Measurements from ENCODE around the gene TRIM67. TPM values are rescaled to one million over a fixed set of nuclear protein-coding genes. Genes with fewer than 3 reads are reported as not detected.

TRIM67 gene
- total and polyA plus RNA-seq, 8 donors: under 0.01 to 0.09 (median 0.05) TPM

DNA sequence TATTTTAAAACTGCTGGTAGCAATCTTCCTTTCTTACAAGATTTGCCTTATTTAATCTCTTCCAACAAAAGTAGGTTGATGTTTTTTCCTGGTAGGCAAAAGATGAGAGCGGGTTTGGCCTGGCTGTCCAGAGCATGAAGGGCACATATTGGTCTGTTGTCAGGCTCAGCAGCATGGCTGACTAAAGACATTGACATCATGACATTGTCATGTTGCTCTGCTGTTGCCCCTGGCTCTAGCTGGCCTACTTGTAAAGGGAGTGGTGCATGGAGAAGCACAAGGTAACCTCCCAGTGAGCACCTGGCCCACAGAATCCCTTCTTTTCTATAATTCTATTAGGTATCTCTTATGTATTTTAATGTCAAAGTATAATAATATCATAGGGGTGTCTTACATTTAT is 102.8 kb downstream of the TRIM67 start:
- no peak for DNase-seq
- Histone ChIP-seq H3K27me3 (no peaks in the 10 kb centered on the region), H3K36me3 (peaks cover 0 to 46% (median 15%) of the 10 kb centered on the region in 3 donors), H3K4me3 (no peak overlapping the region), H3K4me1 (no peaks in the 10 kb centered on the region), H3K9me3 (no peaks in the 10 kb centered on the region), H3K27ac (no peak overlapping the region)
- intact Hi-C loops (cut with DNase I): no loop called here
- WGBS, 2 donors: 95 to 100% methylated on average over 1 of the region's 1 CpG
- no peak for FAIRE-seq
- ATAC-seq: no peak
- TF ChIP-seq CTCF (IDR thresholded peaks at IDR 0.05): no peak

DNA sequence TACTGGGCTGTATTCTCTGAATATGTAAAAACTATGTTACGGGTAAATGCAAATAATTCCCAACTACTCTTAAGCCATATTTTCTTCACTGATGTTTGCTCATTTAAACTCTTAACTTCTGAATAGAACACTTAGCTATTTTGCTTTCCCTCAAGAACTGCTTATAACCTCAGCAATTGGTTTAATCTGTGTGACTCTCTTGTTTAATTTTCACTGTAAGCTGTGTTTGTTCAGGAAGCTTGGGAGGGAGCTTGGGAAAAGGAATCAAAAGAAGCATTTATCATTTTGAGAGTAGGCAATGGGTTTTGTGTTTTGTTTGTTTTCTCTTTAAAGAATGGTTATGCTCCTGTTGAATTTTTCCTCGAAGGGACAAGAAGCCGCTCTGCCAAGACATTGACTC is 103.5 kb downstream of the TRIM67 start:
- 78 to 81% methylated on average over 3 of the region's 3 CpGs for WGBS, 2 donors
- Histone ChIP-seq H3K36me3 (peaks cover 0 to 39% (median 15%) of the 10 kb centered on the region in 3 donors), H3K4me1 (no peaks in the 10 kb centered on the region), H3K9me3 (no peaks in the 10 kb centered on the region), H3K27ac (no peak overlapping the region), H3K27me3 (no peaks in the 10 kb centered on the region), H3K4me3 (no peak overlapping the region)
- TF ChIP-seq CTCF (IDR thresholded peaks at IDR 0.05): no peak
- no peak for DNase-seq
- no peak for ATAC-seq
- FAIRE-seq: no peak
- intact Hi-C loops (cut with DNase I): no loop called here

DNA sequence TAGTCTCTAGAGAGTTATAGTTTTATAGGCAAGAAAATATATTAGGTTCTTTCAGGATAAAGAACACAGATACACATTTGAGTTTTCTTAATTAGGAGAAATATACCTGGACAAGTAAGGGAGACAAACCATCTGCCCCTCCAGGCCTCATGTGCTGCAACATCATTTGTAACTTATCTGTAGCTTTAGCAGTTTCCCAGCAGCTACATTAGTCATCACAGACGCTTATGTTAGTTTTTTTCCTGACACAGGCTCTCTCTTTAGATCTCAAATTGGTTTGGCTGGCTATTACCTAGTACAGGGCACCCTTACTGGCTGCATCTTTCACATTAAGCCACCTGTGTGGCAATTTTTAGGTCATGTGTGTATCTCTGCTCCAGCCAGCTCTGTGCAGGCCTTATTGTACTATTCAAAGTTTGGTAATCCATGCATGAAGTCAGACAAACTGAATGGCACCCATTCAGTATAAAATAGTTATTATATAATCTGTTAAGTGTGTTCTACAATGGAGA is 105.0 kb downstream of the TRIM67 start:
- intact Hi-C loops (cut with DNase I): no loop called here

More for the DNA sequence above, 105.0 kb downstream of the TRIM67 start:
- WGBS, 2 donors: 80 to 96% methylated on average over 1 of the region's 1 CpG
- ATAC-seq (no peak), DNase-seq (no peak), FAIRE-seq (no peak)
- Histone ChIP-seq H3K27me3 (no peaks in the 10 kb centered on the region), H3K27ac (no peak overlapping the region), H3K9me3 (no peaks in the 10 kb centered on the region), H3K4me3 (no peak overlapping the region), H3K4me1 (no peaks in the 10 kb centered on the region), H3K36me3 (peaks cover 0 to 35% (median 13%) of the 10 kb centered on the region in 3 donors)
- no peak for TF ChIP-seq CTCF (IDR thresholded peaks at IDR 0.05)

Other genes starting within 250 kb of the TRIM67 start
- gene TTC13, start 183.2 kb upstream of the TRIM67 start, total RNA-seq: 10 to 100 TPM in 1 of 6 donors, 1 to 10 TPM in 5; 5.3 to 11.9 (median 8.2) TPM
- gene TTC13, start 183.2 kb upstream of the TRIM67 start, polyA plus RNA-seq: 10 to 100 TPM in 1 of 2 donors, 1 to 10 TPM in 1; 8.6 to 17.0 TPM
- gene ARV1, start 183.0 kb upstream of the TRIM67 start, total RNA-seq: 10 to 100 TPM in 1 of 6 donors, 1 to 10 TPM in 5; 7.4 to 11.0 (median 8.9) TPM
- gene ARV1, start 183.0 kb upstream of the TRIM67 start, polyA plus RNA-seq: 10 to 100 TPM; 17.8 to 20.1 TPM
- gene FAM89A, start 121.8 kb upstream of the TRIM67 start, total RNA-seq: 10 to 100 TPM in 1 of 6 donors, 1 to 10 TPM in 5; 6.6 to 10.2 (median 7.5) TPM
- 1 to 10 TPM; 3.5 to 7.5 TPM for gene FAM89A, start 121.8 kb upstream of the TRIM67 start, polyA plus RNA-seq
- 10 to 100 TPM; 17.4 to 24.6 (median 19.7) TPM for gene GNPAT, start 79.2 kb downstream of the TRIM67 start, total RNA-seq
- gene GNPAT, start 79.2 kb downstream of the TRIM67 start, polyA plus RNA-seq: 10 to 100 TPM; 24.7 to 34.4 TPM
- gene EXOC8, start 175.8 kb downstream of the TRIM67 start, total RNA-seq: 1 to 10 TPM; 5.1 to 8.5 (median 6.8) TPM
- gene EXOC8, start 175.8 kb downstream of the TRIM67 start, polyA plus RNA-seq: 1 to 10 TPM; 2.4 to 4.6 TPM
- gene SPRTN, start 176.2 kb downstream of the TRIM67 start, total RNA-seq: 1 to 10 TPM; 2.7 to 5.6 (median 3.7) TPM
- gene SPRTN, start 176.2 kb downstream of the TRIM67 start, polyA plus RNA-seq: 1 to 10 TPM; 2.2 to 2.6 TPM

Data from pancreas (tissue), 10 donors.